Mononuclear cell (primary cell): Measurements from ENCODE around the gene MNAT1. TPM values are rescaled to one million over a fixed set of nuclear protein-coding genes. Genes with fewer than 3 reads are reported as not detected.
"Not testable (repeated sequence)": the region's sequence is repeated elsewhere in the genome, so short reads cannot be mapped to it uniquely, and the experiment has no call there.

ENCODE experiments used
- H3K27me3 ChIP-seq: 2 replicates; pipeline ENCODE4 v1.6.0; 2011; ENCODE audit warnings: low read length, control low read depth; ENCODE audit not compliant: insufficient read depth
- H3K4me1 ChIP-seq: 2 replicates; pipeline ENCODE4 v1.5.1; 2011; ENCODE audit warnings: mild to moderate bottlenecking, low read length, control low read depth; ENCODE audit not compliant: insufficient read depth
- H3K4me3 ChIP-seq: 2 replicates; pipeline ENCODE4 v1.5.1; 2011; ENCODE audit warnings: mild to moderate bottlenecking, low read length, moderate library complexity
- H3K9me3 ChIP-seq: 2 replicates; pipeline ENCODE4 v1.5.1; 2011; ENCODE audit warnings: low read depth, mild to moderate bottlenecking, control low read depth, low read length
- total RNA-seq: library from RNA; depleted of rRNA; stranded (reverse); fragments of >200 nt; gene quantifications from one replicate; pipeline ENCODE4 v1.2.3, GENCODE V29; 2012

The MNAT1 gene
- total RNA-seq, 1 donor: 23.2 TPM

DNA sequence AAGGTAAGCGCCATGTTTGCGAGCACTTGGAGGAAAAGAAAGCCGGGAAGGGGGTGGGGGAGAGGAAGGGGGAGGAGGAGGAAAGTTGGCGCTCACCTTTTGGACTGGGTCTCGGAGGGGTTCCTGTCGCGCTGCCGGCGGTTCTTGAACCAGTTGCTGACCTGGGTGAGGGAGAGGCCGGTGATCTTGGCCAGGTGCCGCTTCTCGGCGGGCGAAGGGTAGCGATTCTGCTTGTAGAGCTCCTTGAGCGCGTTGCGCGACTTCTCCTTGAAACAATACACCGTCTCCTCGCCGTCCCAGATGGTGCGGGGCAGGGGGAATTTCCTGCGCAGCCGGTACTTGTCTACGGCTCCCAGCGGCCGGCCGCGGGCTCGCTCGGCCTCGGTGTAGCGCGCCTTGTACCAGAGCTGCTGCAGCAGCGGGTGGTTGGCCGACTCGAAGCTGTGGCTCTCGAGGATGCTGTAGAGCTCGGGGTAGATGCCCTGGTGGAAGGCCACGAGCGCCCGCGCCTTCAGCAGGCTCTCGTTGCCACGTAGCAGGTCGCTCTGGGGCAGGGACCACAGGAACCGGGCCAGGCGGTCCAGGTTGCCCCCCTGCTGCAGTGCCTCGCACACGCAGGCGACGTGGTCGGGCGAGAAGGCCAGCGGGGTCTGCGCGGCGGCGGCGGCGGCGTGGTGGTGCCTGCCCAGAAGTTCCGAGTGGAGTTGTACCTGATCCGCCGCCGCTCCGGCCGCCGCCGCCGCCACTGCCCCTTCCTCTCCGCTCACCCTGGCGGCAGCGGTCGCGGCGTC, 11.2 kb upstream of the MNAT1 start:
- no peaks in the 10 kb centered on the region for H3K9me3 ChIP-seq
- peak overlapping the region; percentile 24 for H3K4me3 ChIP-seq
- H3K27me3 ChIP-seq: peaks cover 90% of the 10 kb centered on the region

DNA sequence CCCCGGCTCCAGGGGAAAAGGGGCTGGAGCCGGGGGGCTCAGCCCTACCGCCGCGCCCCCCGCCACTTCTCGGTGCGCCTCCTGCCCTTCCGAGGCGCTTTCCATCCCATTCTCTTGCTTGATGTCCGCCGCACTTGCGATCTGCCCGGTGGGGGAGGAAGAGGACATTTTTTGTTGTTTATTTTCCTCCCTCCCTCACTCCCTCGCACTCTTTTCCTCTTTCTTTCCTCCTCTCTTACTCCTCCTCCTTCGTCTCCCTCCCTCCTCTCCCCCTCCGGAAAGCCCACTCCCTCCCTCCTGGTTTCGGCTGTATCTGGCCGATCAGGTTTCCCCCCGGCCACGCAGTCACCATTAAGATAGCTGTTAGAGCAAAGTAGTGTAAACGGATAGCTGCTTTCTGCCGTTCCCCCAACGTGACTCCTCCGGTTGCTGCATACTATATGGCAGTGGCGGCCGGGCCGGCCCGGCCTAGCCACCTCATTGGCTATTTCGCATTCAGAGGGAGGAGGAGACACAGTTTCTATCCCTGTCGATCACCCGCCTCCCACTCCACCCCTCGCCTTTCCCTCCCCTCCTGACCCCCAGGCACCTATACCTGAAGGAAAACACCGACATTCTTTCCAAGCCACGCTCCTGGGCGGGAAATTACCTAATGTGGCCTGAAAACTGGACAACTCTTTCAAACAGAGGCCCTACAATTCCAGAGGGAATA, 10.5 kb upstream of the MNAT1 start, which contains the start of gene SIX4:
Gene SIX4, minus strand, starts transcription at position 445 of the 712 bp plus-strand sequence. Its CDS starts 277 bp downstream, at position 168.
- H3K4me1 ChIP-seq: peaks cover 27% of the 10 kb centered on the region
- no peaks in the 10 kb centered on the region for H3K9me3 ChIP-seq
- H3K4me3 ChIP-seq: peak within 1 kb of the TSS; percentile 24
- H3K27me3 ChIP-seq: peaks cover 89% of the 10 kb centered on the region

More for the DNA sequence above, 11.2 kb upstream of the MNAT1 start:
- H3K4me1 ChIP-seq: peaks cover 27% of the 10 kb centered on the region

DNA sequence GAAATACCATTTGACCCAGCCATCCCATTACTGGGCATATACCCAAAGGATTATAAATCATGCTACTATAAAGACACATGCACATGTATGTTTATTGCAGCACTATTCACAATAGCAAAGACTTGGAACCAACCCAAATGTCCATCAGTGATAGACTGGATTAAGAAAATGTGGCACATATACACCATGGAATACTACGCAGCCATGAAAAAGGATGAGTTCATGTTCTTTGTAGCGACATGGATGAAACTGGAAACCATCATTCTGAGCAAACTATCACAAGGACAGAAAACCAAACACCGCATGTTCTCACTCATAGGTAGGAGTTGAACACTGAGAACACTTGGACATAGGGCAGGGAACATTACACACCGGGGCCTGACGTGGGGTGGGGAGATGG, 3.3 kb upstream of the MNAT1 start:
- Histone ChIP-seq H3K4me1 (peaks cover 12% of the 10 kb centered on the region), H3K27me3 (peaks cover 57% of the 10 kb centered on the region)
- H3K4me3 ChIP-seq, H3K9me3 ChIP-seq: not testable (repeated sequence)

GRCh38 chr14:60732840-60733483, 1.6 kb upstream of the MNAT1 start:
- H3K27me3 ChIP-seq: peaks cover 41% of the 10 kb centered on the region
- H3K4me3 ChIP-seq: no peak overlapping the region
- peaks cover 12% of the 10 kb centered on the region for H3K4me1 ChIP-seq
- H3K9me3 ChIP-seq: no peaks in the 10 kb centered on the region

GRCh38 chr14:60735416-60735815, 855 bp downstream of the MNAT1 start:
- Histone ChIP-seq H3K27me3 (peaks cover 19% of the 10 kb centered on the region), H3K9me3 (no peaks in the 10 kb centered on the region), H3K4me1 (peaks cover 12% of the 10 kb centered on the region), H3K4me3 (peak overlapping the region; percentile 88)

- peaks cover 12% of the 10 kb centered on the region for H3K4me1 ChIP-seq
- peaks cover 19% of the 10 kb centered on the region for H3K27me3 ChIP-seq
- no peak overlapping the region for H3K4me3 ChIP-seq
- no peaks in the 10 kb centered on the region for H3K9me3 ChIP-seq
Measured at GRCh38 chr14:60736494-60736893, 1.9 kb downstream of the MNAT1 start.

DNA sequence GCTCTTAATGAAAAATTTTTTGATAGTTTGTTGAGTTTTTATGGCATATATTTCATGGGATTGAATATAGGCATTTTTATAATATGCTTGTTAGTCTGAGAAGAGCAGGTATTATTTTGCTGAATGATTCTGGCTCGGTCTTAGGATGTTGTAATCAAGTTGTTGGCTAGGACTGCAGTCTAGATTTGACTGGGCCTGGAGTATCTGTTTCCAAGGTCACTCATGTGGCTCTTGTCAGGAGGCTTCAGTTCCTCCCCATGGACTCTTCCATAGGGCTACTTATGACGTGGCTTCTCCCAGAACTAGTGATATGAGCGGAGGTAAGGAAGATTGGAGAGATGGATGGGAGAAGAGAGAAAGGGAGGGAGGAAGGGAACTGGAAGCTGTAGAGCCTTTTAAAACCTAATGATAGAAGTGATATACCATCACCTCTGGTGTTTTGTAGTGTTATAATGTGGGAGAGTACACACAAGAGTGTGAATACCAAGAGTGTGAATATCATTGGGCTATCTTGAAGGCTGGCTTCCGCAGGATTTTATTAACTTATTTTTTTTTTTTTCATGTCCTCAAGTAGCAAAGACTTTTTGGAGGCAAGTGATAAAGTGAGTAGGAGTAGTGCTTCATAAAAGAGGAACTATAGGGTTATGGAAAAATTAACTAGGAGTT, 4.4 kb downstream of the MNAT1 start:
- H3K27me3 ChIP-seq: no peaks in the 10 kb centered on the region
- H3K4me1 ChIP-seq: peaks cover 12% of the 10 kb centered on the region
- no peak overlapping the region for H3K4me3 ChIP-seq
- no peaks in the 10 kb centered on the region for H3K9me3 ChIP-seq

DNA sequence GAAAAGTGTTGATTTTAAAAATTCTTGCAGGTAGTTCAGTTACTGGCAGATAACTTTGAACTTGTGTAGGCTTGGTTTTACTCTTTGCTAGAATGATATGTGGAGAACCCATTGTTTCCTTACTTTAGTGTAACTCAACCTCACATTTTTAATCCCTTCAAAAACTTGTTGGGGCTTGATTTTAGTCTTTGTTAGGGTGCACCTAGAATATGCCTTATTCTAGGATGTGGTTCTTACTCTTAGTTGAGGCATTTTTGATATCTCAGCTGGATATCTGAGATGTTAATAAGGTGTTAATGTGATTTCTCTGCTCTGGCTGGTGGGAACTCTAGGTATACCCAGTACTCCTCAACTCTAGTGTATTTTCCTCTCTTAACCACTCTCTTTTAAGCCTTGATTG, 10.0 kb downstream of the MNAT1 start:
- H3K4me1 ChIP-seq: no peaks in the 10 kb centered on the region
- no peaks in the 10 kb centered on the region for H3K27me3 ChIP-seq
- H3K9me3 ChIP-seq: no peaks in the 10 kb centered on the region
- H3K4me3 ChIP-seq: no peak overlapping the region

DNA sequence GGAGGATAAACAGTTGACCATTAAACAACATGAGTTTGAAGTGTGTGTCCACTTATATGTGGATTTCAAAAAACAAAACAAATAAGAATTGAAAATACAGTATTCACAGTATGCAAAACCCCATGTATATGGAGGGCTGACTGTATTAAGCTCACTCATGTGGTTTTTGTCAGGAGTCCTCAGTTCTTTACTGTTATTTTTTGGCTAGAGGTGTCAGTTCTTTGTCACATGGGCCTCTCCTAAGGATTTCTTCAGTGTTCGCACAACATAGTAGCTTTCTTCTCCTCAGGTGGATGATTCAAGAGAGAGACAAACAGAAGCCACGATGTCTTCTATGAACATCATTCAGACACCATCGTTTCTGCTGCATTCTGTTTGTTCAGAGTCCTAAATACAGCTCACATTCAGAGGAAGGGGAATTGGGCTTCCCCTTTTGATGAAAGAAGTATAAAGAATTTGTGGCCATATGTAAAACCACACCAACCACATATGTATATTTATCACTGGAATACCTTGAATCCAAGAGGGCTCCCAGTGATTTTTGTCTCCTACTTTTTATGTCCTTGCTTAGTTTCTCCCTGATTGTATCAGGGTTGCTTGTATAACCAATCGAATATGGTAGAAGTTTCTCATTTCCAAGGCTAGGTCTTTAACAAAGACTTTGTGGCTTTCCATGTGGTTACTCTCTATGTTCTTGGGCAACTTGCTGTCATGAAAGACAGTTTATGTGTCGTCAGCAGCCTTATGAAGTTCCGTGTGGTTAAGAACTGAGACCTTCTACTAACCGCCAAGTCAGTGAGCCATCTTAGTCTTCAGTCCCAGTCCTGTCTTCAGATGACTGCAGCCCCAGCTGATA, 18.9 kb downstream of the MNAT1 start:
- Histone ChIP-seq H3K4me3 (no peak overlapping the region), H3K9me3 (no peaks in the 10 kb centered on the region), H3K27me3 (no peaks in the 10 kb centered on the region), H3K4me1 (peaks cover 31% of the 10 kb centered on the region)

- H3K4me1 ChIP-seq: peaks cover 36% of the 10 kb centered on the region
- H3K4me3 ChIP-seq: no peak overlapping the region
- no peaks in the 10 kb centered on the region for H3K9me3 ChIP-seq
- no peaks in the 10 kb centered on the region for H3K27me3 ChIP-seq
Measured at GRCh38 chr14:60756847-60757246, 22.3 kb downstream of the MNAT1 start.

DNA sequence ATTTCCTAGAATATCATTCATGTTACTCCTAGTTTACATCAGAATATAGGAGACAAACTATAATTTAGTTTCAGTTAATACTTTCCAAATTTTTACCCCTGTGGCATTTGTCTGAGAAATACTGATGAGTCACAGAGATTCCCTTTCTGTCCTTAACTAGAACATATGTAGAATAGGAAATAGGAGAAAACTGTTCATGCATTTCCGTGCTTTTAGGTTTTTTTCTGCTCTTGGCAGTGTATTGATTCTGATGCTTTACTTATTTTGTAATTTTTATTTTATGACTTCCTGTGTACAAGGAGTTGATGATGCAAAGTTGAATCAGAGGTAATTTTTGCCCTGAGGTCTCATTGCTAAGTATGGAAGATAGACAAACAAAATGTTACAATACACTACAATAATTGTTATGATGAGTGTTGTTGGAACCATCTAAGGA, 23.0 kb downstream of the MNAT1 start:
- Histone ChIP-seq H3K4me3 (no peak overlapping the region), H3K4me1 (peaks cover 33% of the 10 kb centered on the region), H3K9me3 (no peaks in the 10 kb centered on the region), H3K27me3 (no peaks in the 10 kb centered on the region)

- H3K9me3 ChIP-seq: no peaks in the 10 kb centered on the region
- H3K27me3 ChIP-seq: no peaks in the 10 kb centered on the region
- peaks cover 20% of the 10 kb centered on the region for H3K4me1 ChIP-seq
- no peak overlapping the region for H3K4me3 ChIP-seq
Measured at GRCh38 chr14:60758885-60759284, 24.3 kb downstream of the MNAT1 start.

DNA sequence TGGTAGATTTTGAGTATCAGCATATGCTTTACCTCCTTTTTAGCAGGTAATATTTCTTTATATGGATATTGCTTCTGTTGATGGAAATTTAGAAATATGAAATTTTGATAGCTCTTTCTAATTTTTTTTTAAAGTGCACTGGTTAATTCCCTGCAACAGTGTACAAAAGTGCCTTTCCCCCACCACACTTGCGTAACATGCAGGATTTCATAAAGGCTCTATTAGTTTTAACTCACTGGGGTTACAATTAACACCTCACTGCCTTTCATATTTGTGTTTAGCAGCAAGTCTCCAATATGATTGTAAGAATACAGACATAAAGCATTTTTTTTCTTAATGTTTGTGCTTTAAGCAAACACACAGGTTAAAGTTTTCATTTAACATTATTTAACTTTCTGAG, 25.6 kb downstream of the MNAT1 start:
- H3K4me3 ChIP-seq: no peak overlapping the region
- no peaks in the 10 kb centered on the region for H3K27me3 ChIP-seq
- H3K4me1 ChIP-seq: peaks cover 14% of the 10 kb centered on the region
- no peaks in the 10 kb centered on the region for H3K9me3 ChIP-seq
